Transverse colon (tissue), 4 donors: ENCODE measurements around the gene ZNF516.

Experiments
- POLR2A ChIP-seq: fragments of 450-650 bp; IDR thresholded peaks from one replicate; pipeline ENCODE4 v1.6.1; 2016; ENCODE audit warnings: antibody characterized with exemption, mild to moderate bottlenecking, moderate library complexity
- POLR2AphosphoS5 ChIP-seq, 3 donors: sonication (generic); formaldehyde crosslinking; IDR thresholded peaks; one replicate each; pipeline ENCODE4 v1.6.1; 2016; ENCODE audit warnings: antibody characterized with exemption in 3 of 3
- TF ChIP-seq, protein P1 (sequence below), 5 experiments: fragments of 200-600 bp in 3 of 5; fragments of 450-650 bp in 2 of 5; sonication (generic) in 3 of 5; IDR thresholded peaks; 1 replicate in 2 of 5; 2 replicates in 3 of 5; pipeline ENCODE4 v1.5.1; 2016 to 2017; ENCODE audit warnings: antibody characterized with exemption in 5 of 5, inconsistent platforms in 3 of 5, mild to moderate bottlenecking in 2 of 5, moderate library complexity in 1 of 5

- TF ChIP-seq, protein P1, sequence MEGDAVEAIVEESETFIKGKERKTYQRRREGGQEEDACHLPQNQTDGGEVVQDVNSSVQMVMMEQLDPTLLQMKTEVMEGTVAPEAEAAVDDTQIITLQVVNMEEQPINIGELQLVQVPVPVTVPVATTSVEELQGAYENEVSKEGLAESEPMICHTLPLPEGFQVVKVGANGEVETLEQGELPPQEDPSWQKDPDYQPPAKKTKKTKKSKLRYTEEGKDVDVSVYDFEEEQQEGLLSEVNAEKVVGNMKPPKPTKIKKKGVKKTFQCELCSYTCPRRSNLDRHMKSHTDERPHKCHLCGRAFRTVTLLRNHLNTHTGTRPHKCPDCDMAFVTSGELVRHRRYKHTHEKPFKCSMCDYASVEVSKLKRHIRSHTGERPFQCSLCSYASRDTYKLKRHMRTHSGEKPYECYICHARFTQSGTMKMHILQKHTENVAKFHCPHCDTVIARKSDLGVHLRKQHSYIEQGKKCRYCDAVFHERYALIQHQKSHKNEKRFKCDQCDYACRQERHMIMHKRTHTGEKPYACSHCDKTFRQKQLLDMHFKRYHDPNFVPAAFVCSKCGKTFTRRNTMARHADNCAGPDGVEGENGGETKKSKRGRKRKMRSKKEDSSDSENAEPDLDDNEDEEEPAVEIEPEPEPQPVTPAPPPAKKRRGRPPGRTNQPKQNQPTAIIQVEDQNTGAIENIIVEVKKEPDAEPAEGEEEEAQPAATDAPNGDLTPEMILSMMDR (IDR thresholded peaks at IDR 0.05) = no peak
- TF ChIP-seq POLR2AphosphoS5 (IDR thresholded peaks at IDR 0.05) = no peak
- no peak for TF ChIP-seq POLR2A
These were observed 72.2 kb downstream of the ZNF516 start for GRCh38 chr18:76422838-76423237.
